ENCODE results near the gene WWP2.

WWP2 gene

DNA sequence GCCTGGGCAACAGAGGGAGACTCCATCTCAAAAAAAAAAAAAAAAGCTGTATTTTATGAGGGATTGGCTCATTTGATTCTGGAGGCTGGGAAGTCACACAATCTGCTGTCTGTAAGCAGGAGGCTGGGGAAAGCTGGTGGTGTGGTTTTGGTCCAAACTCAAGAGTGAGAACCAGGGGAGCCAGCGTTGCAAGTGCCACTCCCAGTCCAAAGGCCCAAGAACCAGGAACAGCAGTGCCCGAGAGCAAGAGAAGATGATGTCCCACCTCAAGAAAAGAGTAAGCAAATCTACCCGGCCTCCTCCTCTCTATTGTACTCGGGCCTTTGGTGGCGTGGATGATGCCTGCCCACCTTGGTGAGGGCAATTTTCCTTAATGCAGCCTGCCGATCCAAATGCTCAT lies 30.0 kb upstream of the WWP2 start (continued):
- TF ChIP-seq, protein P1, sequence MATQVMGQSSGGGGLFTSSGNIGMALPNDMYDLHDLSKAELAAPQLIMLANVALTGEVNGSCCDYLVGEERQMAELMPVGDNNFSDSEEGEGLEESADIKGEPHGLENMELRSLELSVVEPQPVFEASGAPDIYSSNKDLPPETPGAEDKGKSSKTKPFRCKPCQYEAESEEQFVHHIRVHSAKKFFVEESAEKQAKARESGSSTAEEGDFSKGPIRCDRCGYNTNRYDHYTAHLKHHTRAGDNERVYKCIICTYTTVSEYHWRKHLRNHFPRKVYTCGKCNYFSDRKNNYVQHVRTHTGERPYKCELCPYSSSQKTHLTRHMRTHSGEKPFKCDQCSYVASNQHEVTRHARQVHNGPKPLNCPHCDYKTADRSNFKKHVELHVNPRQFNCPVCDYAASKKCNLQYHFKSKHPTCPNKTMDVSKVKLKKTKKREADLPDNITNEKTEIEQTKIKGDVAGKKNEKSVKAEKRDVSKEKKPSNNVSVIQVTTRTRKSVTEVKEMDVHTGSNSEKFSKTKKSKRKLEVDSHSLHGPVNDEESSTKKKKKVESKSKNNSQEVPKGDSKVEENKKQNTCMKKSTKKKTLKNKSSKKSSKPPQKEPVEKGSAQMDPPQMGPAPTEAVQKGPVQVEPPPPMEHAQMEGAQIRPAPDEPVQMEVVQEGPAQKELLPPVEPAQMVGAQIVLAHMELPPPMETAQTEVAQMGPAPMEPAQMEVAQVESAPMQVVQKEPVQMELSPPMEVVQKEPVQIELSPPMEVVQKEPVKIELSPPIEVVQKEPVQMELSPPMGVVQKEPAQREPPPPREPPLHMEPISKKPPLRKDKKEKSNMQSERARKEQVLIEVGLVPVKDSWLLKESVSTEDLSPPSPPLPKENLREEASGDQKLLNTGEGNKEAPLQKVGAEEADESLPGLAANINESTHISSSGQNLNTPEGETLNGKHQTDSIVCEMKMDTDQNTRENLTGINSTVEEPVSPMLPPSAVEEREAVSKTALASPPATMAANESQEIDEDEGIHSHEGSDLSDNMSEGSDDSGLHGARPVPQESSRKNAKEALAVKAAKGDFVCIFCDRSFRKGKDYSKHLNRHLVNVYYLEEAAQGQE (tag by site-specific recombination; IDR thresholded peaks at IDR 0.05), result no peak

DNA sequence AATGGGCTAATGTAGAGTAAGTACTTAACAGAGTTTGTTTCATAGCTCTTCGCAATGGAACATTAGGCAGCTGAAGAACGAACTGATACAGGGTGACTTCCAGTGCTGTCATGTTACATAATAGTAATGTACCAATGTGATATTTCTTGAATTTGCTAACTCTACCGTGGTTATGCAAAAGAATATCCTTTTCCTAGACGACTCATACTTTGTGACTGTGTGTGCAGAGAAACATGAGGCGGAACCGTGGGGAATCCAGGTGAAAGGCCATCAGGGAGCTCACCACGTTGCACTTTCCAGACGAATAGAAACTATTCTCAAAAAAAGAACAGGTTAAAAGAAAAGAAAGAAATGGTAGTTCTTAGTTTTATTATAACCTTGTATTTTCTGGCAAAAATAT lies 20.6 kb upstream of the WWP2 start:
- Histone ChIP-seq H3K4me1 (ENCODE audit: control insufficient read depth, insufficient read depth, low read length) (no peaks in the 10 kb centered on the region), H3K4me3 (ENCODE audit: low read depth, low read length) (no peak overlapping the region), H3K27ac (ENCODE audit: extremely low read depth, low read depth, low read length) (0 out of 2 replicates have a peak overlapping the region, but pooled peaks have one; percentile 1), H3K9me3 (ENCODE audit: control insufficient read depth, insufficient read depth, low read depth, low read length) (no peaks in the 10 kb centered on the region), H3K36me3 (ENCODE audit: control insufficient read depth in 2 of 2, insufficient read depth in 1 of 2, low read length in 2 of 2) (peaks cover 29 to 65% of the 10 kb centered on the region in 2 experiments)
- ChIA-PET CTCF (interaction anchor here (0.7 to 3.5 kb wide), 2 partner anchors 13 to 252 kb away, joined by 3 to 14 read pairs; partner anchors contain the start of gene NOB1), POLR2A (interaction anchor here (0.7 to 1.1 kb wide), 2 partner anchors 8 to 13 kb away, joined by 3 to 4 read pairs; partner anchors contain the start of gene NOB1)
- TF ChIP-seq ZNF140 (tag by site-specific recombination; IDR thresholded peaks at IDR 0.05) (no peak), ZNF391 (tag by site-specific recombination; IDR thresholded peaks at IDR 0.05; ENCODE audit: borderline replicate concordance, low read depth) (no peak), ZNF292 (tag by site-specific recombination; IDR thresholded peaks at IDR 0.05; ENCODE audit: borderline replicate concordance, low read depth) (no peak), ZNF560 (tag by site-specific recombination; IDR thresholded peaks at IDR 0.05; ENCODE audit: borderline replicate concordance) (no peak), ZXDB (tag by site-specific recombination; IDR thresholded peaks at IDR 0.05) (no peak), ZFHX2 (tag by site-specific recombination; conservative IDR thresholded peaks at IDR 0.05) (no peak), ZNF394 (tag by site-specific recombination; IDR thresholded peaks at IDR 0.05; ENCODE audit: borderline replicate concordance) (no peak)
- TF ChIP-seq, protein P2, sequence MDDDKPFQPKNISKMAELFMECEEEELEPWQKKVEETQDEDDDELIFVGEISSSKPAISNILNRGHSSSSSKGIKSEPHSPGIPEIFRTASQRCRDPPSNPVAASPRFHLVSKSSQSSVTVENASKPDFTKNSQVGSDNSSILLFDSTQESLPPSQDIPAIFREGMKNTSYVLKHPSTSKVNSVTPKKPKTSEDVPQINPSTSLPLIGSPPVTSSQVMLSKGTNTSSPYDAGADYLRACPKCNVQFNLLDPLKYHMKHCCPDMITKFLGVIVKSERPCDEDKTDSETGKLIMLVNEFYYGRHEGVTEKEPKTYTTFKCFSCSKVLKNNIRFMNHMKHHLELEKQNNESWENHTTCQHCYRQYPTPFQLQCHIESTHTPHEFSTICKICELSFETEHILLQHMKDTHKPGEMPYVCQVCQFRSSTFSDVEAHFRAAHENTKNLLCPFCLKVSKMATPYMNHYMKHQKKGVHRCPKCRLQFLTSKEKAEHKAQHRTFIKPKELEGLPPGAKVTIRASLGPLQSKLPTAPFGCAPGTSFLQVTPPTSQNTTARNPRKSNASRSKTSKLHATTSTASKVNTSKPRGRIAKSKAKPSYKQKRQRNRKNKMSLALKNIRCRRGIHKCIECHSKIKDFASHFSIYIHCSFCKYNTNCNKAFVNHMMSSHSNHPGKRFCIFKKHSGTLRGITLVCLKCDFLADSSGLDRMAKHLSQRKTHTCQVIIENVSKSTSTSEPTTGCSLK (tag by site-specific recombination; IDR thresholded peaks at IDR 0.05), result no peak
- TF ChIP-seq, protein P3, sequence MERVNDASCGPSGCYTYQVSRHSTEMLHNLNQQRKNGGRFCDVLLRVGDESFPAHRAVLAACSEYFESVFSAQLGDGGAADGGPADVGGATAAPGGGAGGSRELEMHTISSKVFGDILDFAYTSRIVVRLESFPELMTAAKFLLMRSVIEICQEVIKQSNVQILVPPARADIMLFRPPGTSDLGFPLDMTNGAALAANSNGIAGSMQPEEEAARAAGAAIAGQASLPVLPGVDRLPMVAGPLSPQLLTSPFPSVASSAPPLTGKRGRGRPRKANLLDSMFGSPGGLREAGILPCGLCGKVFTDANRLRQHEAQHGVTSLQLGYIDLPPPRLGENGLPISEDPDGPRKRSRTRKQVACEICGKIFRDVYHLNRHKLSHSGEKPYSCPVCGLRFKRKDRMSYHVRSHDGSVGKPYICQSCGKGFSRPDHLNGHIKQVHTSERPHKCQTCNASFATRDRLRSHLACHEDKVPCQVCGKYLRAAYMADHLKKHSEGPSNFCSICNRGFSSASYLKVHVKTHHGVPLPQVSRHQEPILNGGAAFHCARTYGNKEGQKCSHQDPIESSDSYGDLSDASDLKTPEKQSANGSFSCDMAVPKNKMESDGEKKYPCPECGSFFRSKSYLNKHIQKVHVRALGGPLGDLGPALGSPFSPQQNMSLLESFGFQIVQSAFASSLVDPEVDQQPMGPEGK (tag by site-specific recombination; IDR thresholded peaks at IDR 0.05), result no peak
- TF ChIP-seq, protein P4, sequence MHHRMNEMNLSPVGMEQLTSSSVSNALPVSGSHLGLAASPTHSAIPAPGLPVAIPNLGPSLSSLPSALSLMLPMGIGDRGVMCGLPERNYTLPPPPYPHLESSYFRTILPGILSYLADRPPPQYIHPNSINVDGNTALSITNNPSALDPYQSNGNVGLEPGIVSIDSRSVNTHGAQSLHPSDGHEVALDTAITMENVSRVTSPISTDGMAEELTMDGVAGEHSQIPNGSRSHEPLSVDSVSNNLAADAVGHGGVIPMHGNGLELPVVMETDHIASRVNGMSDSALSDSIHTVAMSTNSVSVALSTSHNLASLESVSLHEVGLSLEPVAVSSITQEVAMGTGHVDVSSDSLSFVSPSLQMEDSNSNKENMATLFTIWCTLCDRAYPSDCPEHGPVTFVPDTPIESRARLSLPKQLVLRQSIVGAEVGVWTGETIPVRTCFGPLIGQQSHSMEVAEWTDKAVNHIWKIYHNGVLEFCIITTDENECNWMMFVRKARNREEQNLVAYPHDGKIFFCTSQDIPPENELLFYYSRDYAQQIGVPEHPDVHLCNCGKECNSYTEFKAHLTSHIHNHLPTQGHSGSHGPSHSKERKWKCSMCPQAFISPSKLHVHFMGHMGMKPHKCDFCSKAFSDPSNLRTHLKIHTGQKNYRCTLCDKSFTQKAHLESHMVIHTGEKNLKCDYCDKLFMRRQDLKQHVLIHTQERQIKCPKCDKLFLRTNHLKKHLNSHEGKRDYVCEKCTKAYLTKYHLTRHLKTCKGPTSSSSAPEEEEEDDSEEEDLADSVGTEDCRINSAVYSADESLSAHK (tag by site-specific recombination; IDR thresholded peaks at IDR 0.05), result no peak
- TF ChIP-seq, protein P5, sequence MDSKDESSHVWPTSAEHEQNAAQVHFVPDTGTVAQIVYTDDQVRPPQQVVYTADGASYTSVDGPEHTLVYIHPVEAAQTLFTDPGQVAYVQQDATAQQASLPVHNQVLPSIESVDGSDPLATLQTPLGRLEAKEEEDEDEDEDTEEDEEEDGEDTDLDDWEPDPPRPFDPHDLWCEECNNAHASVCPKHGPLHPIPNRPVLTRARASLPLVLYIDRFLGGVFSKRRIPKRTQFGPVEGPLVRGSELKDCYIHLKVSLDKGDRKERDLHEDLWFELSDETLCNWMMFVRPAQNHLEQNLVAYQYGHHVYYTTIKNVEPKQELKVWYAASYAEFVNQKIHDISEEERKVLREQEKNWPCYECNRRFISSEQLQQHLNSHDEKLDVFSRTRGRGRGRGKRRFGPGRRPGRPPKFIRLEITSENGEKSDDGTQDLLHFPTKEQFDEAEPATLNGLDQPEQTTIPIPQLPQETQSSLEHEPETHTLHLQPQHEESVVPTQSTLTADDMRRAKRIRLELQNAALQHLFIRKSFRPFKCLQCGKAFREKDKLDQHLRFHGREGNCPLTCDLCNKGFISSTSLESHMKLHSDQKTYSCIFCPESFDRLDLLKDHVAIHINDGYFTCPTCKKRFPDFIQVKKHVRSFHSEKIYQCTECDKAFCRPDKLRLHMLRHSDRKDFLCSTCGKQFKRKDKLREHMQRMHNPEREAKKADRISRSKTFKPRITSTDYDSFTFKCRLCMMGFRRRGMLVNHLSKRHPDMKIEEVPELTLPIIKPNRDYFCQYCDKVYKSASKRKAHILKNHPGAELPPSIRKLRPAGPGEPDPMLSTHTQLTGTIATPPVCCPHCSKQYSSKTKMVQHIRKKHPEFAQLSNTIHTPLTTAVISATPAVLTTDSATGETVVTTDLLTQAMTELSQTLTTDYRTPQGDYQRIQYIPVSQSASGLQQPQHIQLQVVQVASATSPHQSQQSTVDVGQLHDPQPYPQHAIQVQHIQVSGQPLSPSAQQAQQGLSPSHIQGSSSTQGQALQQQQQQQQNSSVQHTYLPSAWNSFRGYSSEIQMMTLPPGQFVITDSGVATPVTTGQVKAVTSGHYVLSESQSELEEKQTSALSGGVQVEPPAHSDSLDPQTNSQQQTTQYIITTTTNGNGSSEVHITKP (tag by site-specific recombination; IDR thresholded peaks at IDR 0.05), result no peak

Measured in HEK293 (cell line).